NCI-H774 (cell line): ENCODE measurements around the gene FCHSD2.

ENCODE experiments used
- DNase-seq: peaks from one replicate; lab custom pipeline; 2025; lab: John Stamatoyannopoulos, UW

Gene FCHSD2

GRCh38 chr11:72970557-72971118 is 171.5 kb downstream of the FCHSD2 start:
- no peak for DNase-seq

- DNase-seq = no peak
Measured at GRCh38 chr11:72969894-72970335, 172.2 kb downstream of the FCHSD2 start.

GRCh38 chr11:72968390-72968789 is 173.7 kb downstream of the FCHSD2 start:
- no peak for DNase-seq

- no peak for DNase-seq
Measured at GRCh38 chr11:72965672-72966071, 176.4 kb downstream of the FCHSD2 start.

- DNase-seq = no peak
Measured at GRCh38 chr11:72962717-72963116, 179.4 kb downstream of the FCHSD2 start.

- DNase-seq = no peak
Measured at GRCh38 chr11:72962084-72962483, 180.0 kb downstream of the FCHSD2 start.

- no peak for DNase-seq
Measured at GRCh38 chr11:72959998-72960731, 182.0 kb downstream of the FCHSD2 start.

GRCh38 chr11:72958791-72959190 is 183.3 kb downstream of the FCHSD2 start:
- DNase-seq = no peak

GRCh38 chr11:72955466-72955865 is 186.7 kb downstream of the FCHSD2 start:
- DNase-seq = no peak

- no peak for DNase-seq
Measured at GRCh38 chr11:72954860-72955259, 187.3 kb downstream of the FCHSD2 start.

- DNase-seq = no peak
Measured at GRCh38 chr11:72953637-72954036, 188.5 kb downstream of the FCHSD2 start.

GRCh38 chr11:72951888-72952287 is 190.2 kb downstream of the FCHSD2 start:
- DNase-seq = no peak

GRCh38 chr11:72951193-72951592 is 190.9 kb downstream of the FCHSD2 start:
- DNase-seq = no peak

- DNase-seq = no peak
Measured at GRCh38 chr11:72950685-72951084, 191.4 kb downstream of the FCHSD2 start.

GRCh38 chr11:72947229-72947628 is 194.9 kb downstream of the FCHSD2 start:
- DNase-seq = no peak

- no peak for DNase-seq
Measured at GRCh38 chr11:72943664-72944063, 198.5 kb downstream of the FCHSD2 start.

GRCh38 chr11:72940417-72940816 is 201.7 kb downstream of the FCHSD2 start:
- no peak for DNase-seq

- no peak for DNase-seq
Measured at GRCh38 chr11:72939031-72939430, 203.1 kb downstream of the FCHSD2 start.

- DNase-seq = no peak
Measured at GRCh38 chr11:72937439-72937838, 204.7 kb downstream of the FCHSD2 start.

- no peak for DNase-seq
Measured at GRCh38 chr11:72935700-72936099, 206.4 kb downstream of the FCHSD2 start.

- no peak for DNase-seq
Measured at GRCh38 chr11:72932132-72932570, 210.0 kb downstream of the FCHSD2 start.

- DNase-seq = no peak
Measured at GRCh38 chr11:72930008-72930407, 212.1 kb downstream of the FCHSD2 start.

GRCh38 chr11:72929256-72929655 is 212.9 kb downstream of the FCHSD2 start:
- no peak for DNase-seq

GRCh38 chr11:72927380-72927779 is 214.7 kb downstream of the FCHSD2 start:
- no peak for DNase-seq
